PC-9 (cell line): Measurements from ENCODE around the gene SLC4A2. TPM values are rescaled to one million over a fixed set of nuclear protein-coding genes. Genes with fewer than 3 reads are reported as not detected.

Experiments used
- BruUV-seq: library from RNA; stranded (reverse); fragments of 400-500 nt; replicated peaks from 2 replicates; lab custom pipeline; 2021; lab: Mats Ljungman, UMichigan
- CTCF ChIA-PET: fragments of 300-600 bp; sonication (Branson Sonifier 250); formaldehyde crosslinking; loops from one replicate; lab custom pipeline; 2022; ENCODE audit warnings: antibody characterized with exemption; lab: Charles Lee
- POLR2A ChIA-PET: fragments of 300-600 bp; sonication (Branson Sonifier 250); formaldehyde crosslinking; loops from one replicate; lab custom pipeline; 2022; ENCODE audit warnings: antibody characterized with exemption; ENCODE audit not compliant: unreplicated experiment; lab: Charles Lee
- DNase-seq, 2 experiments: peaks; one replicate each; pipeline versions ENCODE4 v3.0.0 to v3.0.0-alpha.2; 2015 to 2022; ENCODE audit warnings: mixed read lengths in 1 of 2
- H2AFZ ChIP-seq: fragments of 200-600 bp; sonication (generic); 2 replicates; pipeline ENCODE4 v1.8.1; 2017; ENCODE audit warnings: antibody characterized with exemption
- H3F3A ChIP-seq: fragments of 200-600 bp; sonication (generic); 2 replicates; pipeline ENCODE4 v1.8.1; 2017; ENCODE audit warnings: antibody characterized with exemption, mild to moderate bottlenecking, low read depth; ENCODE audit not compliant: insufficient read depth
- H3K27ac ChIP-seq: fragments of 200-600 bp; sonication (generic); 2 replicates; pipeline ENCODE4 v1.6.1; 2016; ENCODE audit warnings: mixed run types
- H3K27me3 ChIP-seq: fragments of 200-600 bp; sonication (generic); 2 replicates; pipeline ENCODE4 v1.6.1; 2016; ENCODE audit warnings: low read depth, mixed run types; ENCODE audit not compliant: insufficient read depth
- H3K36me3 ChIP-seq: fragments of 200-600 bp; sonication (generic); 2 replicates; pipeline ENCODE4 v1.6.1; 2016; ENCODE audit warnings: low read depth, mixed run types
- H3K4me1 ChIP-seq: fragments of 200-600 bp; sonication (generic); replicated peaks from 2 replicates; pipeline ENCODE4 v1.6.1; 2016; ENCODE audit warnings: mixed run types; ENCODE audit not compliant: insufficient read depth
- H3K4me2 ChIP-seq: fragments of 200-600 bp; sonication (generic); 2 replicates; pipeline ENCODE4 v1.6.1; 2017; ENCODE audit warnings: mixed run types
- H3K4me3 ChIP-seq: fragments of 200-600 bp; sonication (generic); 2 replicates; pipeline ENCODE4 v1.6.1; 2016; ENCODE audit warnings: mixed run types
- H3K79me2 ChIP-seq: fragments of 200-600 bp; sonication (generic); 2 replicates; pipeline ENCODE4 v1.6.1; 2017; ENCODE audit warnings: low read depth, mixed run types
- H3K9me2 ChIP-seq: fragments of 200-600 bp; sonication (generic); 2 replicates; pipeline ENCODE4 v1.8.1; 2017; ENCODE audit warnings: mild to moderate bottlenecking; ENCODE audit not compliant: insufficient read depth
- H3K9me3 ChIP-seq: fragments of 200-600 bp; sonication (generic); 2 replicates; pipeline ENCODE4 v1.8.1; 2016; ENCODE audit warnings: low read depth; ENCODE audit not compliant: insufficient read depth
- H4K20me1 ChIP-seq: fragments of 200-600 bp; sonication (generic); 2 replicates; pipeline ENCODE4 v1.8.1; 2017; ENCODE audit not compliant: insufficient read depth
- CTCF ChIP-seq: fragments of 200-600 bp; sonication (generic); conservative IDR thresholded peaks from 2 replicates; pipeline ENCODE4 v1.6.1; 2017; ENCODE audit warnings: mixed run types, antibody characterized with exemption, mild to moderate bottlenecking, moderate library complexity
- EZH2 ChIP-seq: fragments of 200-600 bp; sonication (generic); IDR thresholded peaks from 2 replicates; pipeline ENCODE4 v1.8.0; 2017; ENCODE audit warnings: antibody characterized with exemption, low read depth
- intact Hi-C: fragments of 100-400 bp; cut with micrococcal nuclease; formaldehyde crosslinking; loops from one replicate; pipeline ENCODE4 v1.10.0; 2022; ENCODE audit not compliant: unreplicated experiment
- total RNA-seq: library from RNA; stranded (reverse); gene quantifications from 2 replicates; pipeline ENCODE4 v1.2.3, GENCODE V29; 2021

Gene SLC4A2
- total RNA-seq, 1 experiment from 2014 or later = 245 TPM

- no peaks in the 10 kb centered on the region for H3K9me2 ChIP-seq
- intact Hi-C loops = no loop called here
- H3K9me3 ChIP-seq = no peaks in the 10 kb centered on the region
- no peaks in the 10 kb centered on the region for H3K27me3 ChIP-seq
- H2AFZ ChIP-seq = no peak overlapping the region
- H3K4me2 ChIP-seq = no peak overlapping the region
- no peak for DNase-seq
- no peaks in the 10 kb centered on the region for H3K4me1 ChIP-seq
- no peaks in the 10 kb centered on the region for H3K79me2 ChIP-seq
- H4K20me1 ChIP-seq = peaks cover 11% of the 10 kb centered on the region
- ChIA-PET CTCF (interaction anchor here (0.7 kb wide), 1 partner anchor 13 kb away, joined by 8 read pairs; no protein-coding TSS in a partner anchor), POLR2A (no interaction called here)
- TF ChIP-seq EZH2 (no peak), CTCF (no peak)
- no peaks in the 10 kb centered on the region; the same call in 1 of the 2 replicates for H3F3A ChIP-seq
- H3K36me3 ChIP-seq = no peaks in the 10 kb centered on the region
- no peak overlapping the region for H3K4me3 ChIP-seq
- BruUV-seq = no TSS peak
- H3K27ac ChIP-seq = no peak overlapping the region
Observed at GRCh38 chr7:151125846-151126481, 66.6 kb downstream of the SLC4A2 start.

Other genes with a start within 250 kb of the SLC4A2 start
- 11.4 and 13.1 TPM in 2 replicates for gene AOC1, start 207.1 kb upstream of the SLC4A2 start, total RNA-seq
- gene KCNH2, start 81.3 kb upstream of the SLC4A2 start, total RNA-seq = 1.5 and 1.6 TPM in 2 replicates
- gene NOS3, start 68.6 kb upstream of the SLC4A2 start, total RNA-seq = 1.8 and 3.2 TPM in 2 replicates
- gene ATG9B, start 35.1 kb upstream of the SLC4A2 start, total RNA-seq = 9.7 and 13.7 TPM in 2 replicates
- 51.8 and 61.9 TPM in 2 replicates for gene ABCB8, start 31.1 kb upstream of the SLC4A2 start, total RNA-seq
- 7.6 and 10.5 TPM in 2 replicates for gene ASIC3, start 11.1 kb upstream of the SLC4A2 start, total RNA-seq
- gene CDK5, start 1.7 kb upstream of the SLC4A2 start, total RNA-seq = 45.7 and 58.4 TPM in 2 replicates
- gene FASTK, start 21.2 kb downstream of the SLC4A2 start, total RNA-seq = 104 and 126 TPM in 2 replicates
- 87.8 and 99.3 TPM in 2 replicates for gene TMUB1, start 23.9 kb downstream of the SLC4A2 start, total RNA-seq
- 103 TPM in 2 replicates for gene AGAP3, start 26.9 kb downstream of the SLC4A2 start, total RNA-seq
- not detected in 2 replicates for gene GBX1, start 108.1 kb downstream of the SLC4A2 start, total RNA-seq
- not detected in 2 replicates for gene ASB10, start 127.7 kb downstream of the SLC4A2 start, total RNA-seq
- not detected in 2 replicates for gene H2BK1, start 150.9 kb downstream of the SLC4A2 start, total RNA-seq
- gene ABCF2, start 167.6 kb downstream of the SLC4A2 start, total RNA-seq = 45.8 and 49.4 TPM in 2 replicates
- 47.4 and 54.9 TPM in 2 replicates for gene CHPF2, start 172.9 kb downstream of the SLC4A2 start, total RNA-seq
- gene SMARCD3, start 189.1 kb downstream of the SLC4A2 start, total RNA-seq = 4.6 and 5.7 TPM in 2 replicates